Measurements from ENCODE around the gene ACTA1. TPM values are rescaled to one million over a fixed set of nuclear protein-coding genes. Genes with fewer than 3 reads are reported as not detected.

The ACTA1 gene
- total RNA-seq, 1 experiment from 2014 or later, result not detected

GRCh38 chr1:229432905-229433304 lies 989 bp downstream of the ACTA1 start (continued):
- TF ChIP-seq CTCF (IDR thresholded peaks at IDR 0.05 in 2 of 3, conservative IDR thresholded peaks at IDR 0.05 in 1 of 3; ENCODE audit: borderline replicate concordance in 1 of 3, insufficient read depth in 1 of 3, low read depth in 2 of 3, low read length in 2 of 3), result no peak
- no peak for TF ChIP-seq REST (IDR thresholded peaks at IDR 0.05; ENCODE audit: low read depth)
- no peak for TF ChIP-seq CBX3 (IDR thresholded peaks at IDR 0.05; ENCODE audit: low read depth)

GRCh38 chr1:229432116-229432461 lies 1.8 kb downstream of the ACTA1 start:
- no peak overlapping the region for H3K27ac ChIP-seq (ENCODE audit: low read depth, low read length)
- no peak overlapping the region for H3K9ac ChIP-seq (ENCODE audit: low read length)
- no peaks in the 10 kb centered on the region for H3K36me3 ChIP-seq (ENCODE audit: control insufficient read depth in 1 of 2, insufficient read depth in 2 of 2, low read length in 2 of 2)
- ChIA-PET CTCF (no interaction called here), RAD21 (ENCODE audit: low non-redundant PET in 1 of 2, low total read pairs in 2 of 2, uncharacterized antibody in 2 of 2, unreplicated experiment in 2 of 2) (no interaction called here), POLR2A (no interaction called here)
- H3K9me3 ChIP-seq (ENCODE audit: control insufficient read depth in 1 of 2, insufficient read depth in 1 of 2, low read depth in 1 of 2, low read length in 2 of 2), result no peaks in the 10 kb centered on the region
- ATAC-seq, result no peak
- BruUV-seq (replicated peaks), result no TSS peak
- H3K4me3 ChIP-seq (replicated peaks in 1 of 2; ENCODE audit: low read depth in 1 of 2, low read length in 2 of 2), result no peak overlapping the region
- no peaks in the 10 kb centered on the region for H3K4me1 ChIP-seq (ENCODE audit: control insufficient read depth in 1 of 2, insufficient read depth in 2 of 2, low read length in 2 of 2)
- intact Hi-C loops (cut with micrococcal nuclease), result no loop called here
- no peak for DNase-seq (ENCODE audit: low read depth, low spot score)
- 0 out of 2 replicates have a peak, but pooled peaks cover 3% of the 10 kb centered on the region for H3K27me3 ChIP-seq (ENCODE audit: insufficient read depth, low read length)
- no peaks in the 10 kb centered on the region for H3K79me2 ChIP-seq (ENCODE audit: insufficient read depth, low read length)
- no peak overlapping the region for H2AFZ ChIP-seq (ENCODE audit: low read depth, low read length, poor library complexity, severe bottlenecking)
- no peaks in the 10 kb centered on the region for H3K9me2 ChIP-seq (ENCODE audit: insufficient read depth)
- H4K20me1 ChIP-seq (ENCODE audit: insufficient read depth), result no peaks in the 10 kb centered on the region
- no peak overlapping the region for H3K4me2 ChIP-seq (ENCODE audit: low read length)
- TF ChIP-seq YY1 (IDR thresholded peaks at IDR 0.05; ENCODE audit: extremely low read depth, insufficient replicate concordance, low read depth, low read length) (no peak), EGR1 (IDR thresholded peaks at IDR 0.05; ENCODE audit: low read depth) (no peak), ELF1 (IDR thresholded peaks at IDR 0.05; ENCODE audit: borderline replicate concordance, low read depth) (no peak), ZFX (IDR thresholded peaks at IDR 0.05) (no peak), REST (IDR thresholded peaks at IDR 0.05; ENCODE audit: low read depth) (no peak), SP1 (IDR thresholded peaks at IDR 0.05; ENCODE audit: low read depth) (no peak), ZNF274 (IDR thresholded peaks at IDR 0.05; ENCODE audit: low read depth, low read length) (no peak), ZBTB33 (IDR thresholded peaks at IDR 0.05; ENCODE audit: extremely low read depth, insufficient replicate concordance, low read length) (no peak), TCF7L2 (IDR thresholded peaks at IDR 0.05; ENCODE audit: borderline replicate concordance, extremely low read depth, insufficient read depth, insufficient read length) (no peak), CBX3 (IDR thresholded peaks at IDR 0.05; ENCODE audit: low read depth) (no peak)

Data from HCT116 (cell line).